Upper lobe of left lung (tissue), 6 donors: ENCODE results near the gene PTK6. TPM values are rescaled to one million over a fixed set of nuclear protein-coding genes. Genes with fewer than 3 reads are reported as not detected.

ENCODE experiments used
- ATAC-seq, 2 donors: fragments of 200-7000 bp; cut with Tn5 transposase; one replicate each; pipeline ENCODE4 v1.9.1; 2022; ENCODE audit warnings: mild to moderate bottlenecking in 2 of 2, moderate library complexity in 2 of 2; ENCODE audit not compliant: low FRiP score in 2 of 2
- DNase-seq, 2 donors: peaks; one replicate each; pipeline ENCODE4 v3.0.0-alpha.2; 2019 to 2020
- H3K27ac ChIP-seq, 4 donors: fragments of 200-600 bp; sonication (generic); one replicate each; pipeline ENCODE4 v1.5.1; 2016 to 2019
- H3K27me3 ChIP-seq, 4 donors: fragments of 200-600 bp; sonication (generic); one replicate each; pipeline ENCODE4 v1.5.1; 2017 to 2019
- H3K36me3 ChIP-seq, 4 donors: fragments of 200-600 bp; sonication (generic); one replicate each; pipeline ENCODE4 v1.5.1; 2016 to 2019
- H3K4me1 ChIP-seq, 4 donors: fragments of 200-600 bp; sonication (generic); one replicate each; pipeline ENCODE4 v1.5.1; 2018 to 2019
- H3K4me3 ChIP-seq, 4 donors: fragments of 200-600 bp; sonication (generic); one replicate each; pipeline ENCODE4 v1.5.1; 2017 to 2019; ENCODE audit warnings: mild to moderate bottlenecking in 2 of 4, moderate library complexity in 1 of 4
- H3K9me3 ChIP-seq, 4 donors: fragments of 200-600 bp; sonication (generic); one replicate each; pipeline ENCODE4 v1.5.1; 2018 to 2019
- CTCF ChIP-seq, 6 experiments: fragments of 450-650 bp in 4 of 6; fragments of 200-600 bp in 2 of 6; sonication (generic) in 2 of 6; IDR thresholded peaks; one replicate each; pipeline ENCODE4 v1.5.1; 2016 to 2019; ENCODE audit warnings: antibody characterized with exemption in 6 of 6
- EP300 ChIP-seq, 4 donors: sonication (generic); formaldehyde crosslinking; IDR thresholded peaks; one replicate each; pipeline ENCODE4 v1.5.1; 2017; ENCODE audit warnings: antibody characterized with exemption in 4 of 4, control low read depth in 2 of 4
- POLR2A ChIP-seq, 4 donors: fragments of 450-650 bp; IDR thresholded peaks; one replicate each; pipeline ENCODE4 v1.5.1; 2016 to 2017; ENCODE audit warnings: antibody characterized with exemption in 4 of 4, mild to moderate bottlenecking in 2 of 4
- POLR2AphosphoS5 ChIP-seq, 2 donors: sonication (generic); formaldehyde crosslinking; IDR thresholded peaks; one replicate each; pipeline ENCODE4 v1.5.1; 2017; ENCODE audit warnings: antibody characterized with exemption in 2 of 2
- WGBS, 2 donors: methylation state at CpG; one replicate each; pipeline ENCODE4 v1.1.5; 2017 to 2018; 5-methylcytosine and 5-hydroxymethylcytosine counted together
- total RNA-seq, 6 donors: library from RNA; depleted of rRNA in 4 of 6; stranded (reverse); fragments of >200 nt in 4 of 6; gene quantifications; one replicate each; pipeline versions ENCODE4 v1.1.0 to v1.2.1, GENCODE V29; 2016 to 2021
- donor health status: DM: no; HTN: no; CAD: no; lungs with moderate emphysema.
- donor health status: DM: no; HTN: yes; CAD: no; lungs with severe emphysema.

PTK6 gene
- total RNA-seq, 6 donors from 2014 or later, result 3.3 to 9.8 (median 6.0) TPM

- H3K9me3 ChIP-seq, result no peaks in the 10 kb centered on the region
- 52% methylated on average over 22 of the region's 23 CpGs; no CpG with 5 or more reads in 1 of the 2 donors for WGBS, 2 donors
- peaks cover 0 to 7% (median 5%) of the 10 kb centered on the region in 4 donors for H3K36me3 ChIP-seq
- H3K27me3 ChIP-seq, result no peaks in the 10 kb centered on the region
- H3K27ac ChIP-seq, result peak overlapping the region in 3 of 4 donors; percentile 89 to 92 (median 91)
- peaks cover 13 to 36% (median 31%) of the 10 kb centered on the region in 4 donors for H3K4me1 ChIP-seq
- no peak for ATAC-seq
- peak; percentile 19 to 76 for DNase-seq
- H3K4me3 ChIP-seq, result peak overlapping the region; percentile 63 to 97 (median 80)
- no peak for TF ChIP-seq CTCF (IDR thresholded peaks at IDR 0.05)
- TF ChIP-seq EP300 (IDR thresholded peaks at IDR 0.05), result no peak
- no peak for TF ChIP-seq POLR2A (IDR thresholded peaks at IDR 0.05)
- no peak for TF ChIP-seq POLR2AphosphoS5 (IDR thresholded peaks at IDR 0.05)
Measured at GRCh38 chr20:63521602-63522001, 15.6 kb downstream of the PTK6 start.

DNA sequence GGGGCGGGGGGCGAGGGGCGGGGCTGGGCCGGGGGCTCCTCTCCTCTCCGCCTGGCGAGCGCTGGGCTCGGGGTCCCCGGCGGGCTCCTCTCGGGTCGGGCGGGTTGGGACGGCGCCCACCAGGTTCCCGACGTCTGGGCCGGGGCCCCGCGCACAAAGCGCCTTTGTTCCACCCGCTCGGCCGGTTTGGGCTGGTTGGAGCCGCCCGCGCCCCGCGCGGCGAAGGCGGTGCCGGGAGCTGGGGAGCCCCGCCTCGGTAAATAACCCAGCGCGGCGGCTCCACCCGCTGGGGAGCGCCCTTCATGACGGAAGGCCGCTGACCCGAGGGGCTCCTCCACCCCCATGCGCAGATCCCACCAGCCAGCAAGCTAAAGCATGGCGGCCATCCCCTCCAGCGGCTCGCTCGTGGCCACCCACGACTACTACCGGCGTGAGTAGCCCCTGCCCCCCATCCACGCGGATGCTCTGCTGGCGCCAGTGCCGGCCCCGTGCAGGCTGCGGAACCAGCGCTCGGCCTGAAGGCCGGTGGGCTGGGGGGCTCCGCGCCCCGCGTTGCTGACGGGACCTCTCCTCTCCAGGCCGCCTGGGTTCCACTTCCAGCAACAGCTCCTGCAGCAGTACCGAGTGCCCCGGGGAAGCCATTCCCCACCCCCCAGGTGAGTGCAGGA lies 16.1 kb downstream of the PTK6 start:
- Histone ChIP-seq H3K27ac (peak overlapping the region; percentile 89 to 97 (median 92)), H3K4me1 (peaks cover 13 to 36% (median 31%) of the 10 kb centered on the region in 4 donors), H3K27me3 (no peaks in the 10 kb centered on the region), H3K36me3 (peaks cover 0 to 7% (median 5%) of the 10 kb centered on the region in 4 donors), H3K4me3 (peak overlapping the region; percentile 63 to 97 (median 80)), H3K9me3 (no peaks in the 10 kb centered on the region)
- ATAC-seq (peak; percentile 71 to 80), DNase-seq (peak; percentile 64 to 97)
- TF ChIP-seq CTCF (IDR thresholded peaks at IDR 0.05), result peak in 1 of 6 experiments; percentile 13
- TF ChIP-seq POLR2AphosphoS5 (IDR thresholded peaks at IDR 0.05), result no peak
- TF ChIP-seq EP300 (IDR thresholded peaks at IDR 0.05), result no peak
- WGBS, 2 donors, result 0 to 1% methylated on average over 8 of the region's 68 CpGs

GRCh38 chr20:63520504-63520933 lies 16.7 kb downstream of the PTK6 start, which contains the start of gene PPDPF:
TSS of gene PPDPF (plus strand) at chr20:63520765. CDS start at chr20:63521309, 544 bp downstream.
- no CpG with 5 or more reads among the region's 64 CpGs for WGBS, 2 donors

GRCh38 chr20:63519668-63520503 lies 17.3 kb downstream of the PTK6 start:
- ATAC-seq (peak; percentile 67 to 73), DNase-seq (peak; percentile 47 to 73)
- Histone ChIP-seq H3K27ac (peak overlapping the region; percentile 89 to 97 (median 92)), H3K9me3 (no peaks in the 10 kb centered on the region), H3K36me3 (peaks cover 0 to 7% (median 5%) of the 10 kb centered on the region in 4 donors), H3K4me1 (peaks cover 13 to 36% (median 31%) of the 10 kb centered on the region in 4 donors), H3K27me3 (no peaks in the 10 kb centered on the region), H3K4me3 (peak overlapping the region; percentile 63 to 97 (median 75))
- no peak for TF ChIP-seq POLR2AphosphoS5 (IDR thresholded peaks at IDR 0.05)
- TF ChIP-seq CTCF (IDR thresholded peaks at IDR 0.05), result peak in 4 of 6 experiments; percentile 8 to 30 (median 20)
- WGBS, 2 donors, result 2 to 3% methylated on average over 26 to 37 of the region's 72 CpGs

More at GRCh38 chr20:63520504-63520933, 16.7 kb downstream of the PTK6 start, which contains the start of gene PPDPF:
- ATAC-seq, result peak; percentile 88 to 96
- Histone ChIP-seq H3K4me3 (peak within 1 kb of the TSS; percentile 63 to 97 (median 80)), H3K36me3 (peaks cover 0 to 7% (median 5%) of the 10 kb centered on the region in 4 donors), H3K9me3 (no peaks in the 10 kb centered on the region), H3K27ac (peak within 1 kb of the TSS; percentile 89 to 97 (median 92)), H3K4me1 (peaks cover 13 to 36% (median 31%) of the 10 kb centered on the region in 4 donors), H3K27me3 (no peaks in the 10 kb centered on the region)
- peak; percentile 83 to 98 for DNase-seq
- TF ChIP-seq EP300 (IDR thresholded peaks at IDR 0.05) (no peak), POLR2A (IDR thresholded peaks at IDR 0.05) (peak in 3 of 4 donors; percentile 57 to 97 (median 79)), POLR2AphosphoS5 (IDR thresholded peaks at IDR 0.05) (peak; percentile 96), CTCF (IDR thresholded peaks at IDR 0.05) (peak in 1 of 6 experiments; percentile 3)
